Astrocyte (in vitro differentiated cells and primary cell): ENCODE measurements around the gene PDZD2. TPM values are rescaled to one million over a fixed set of nuclear protein-coding genes. Genes with fewer than 3 reads are reported as not detected.

Experiments
- DNase-seq: peaks from one replicate; pipeline ENCODE4 v3.0.0-alpha.2; 2010; ENCODE audit warnings: low read depth
- FAIRE-seq: peaks from 2 replicates; lab custom pipeline; 2011; peaks lifted over from hg19 to GRCh38; lab: Jason Lieb, UNC
- H2AFZ ChIP-seq: 2 replicates; pipeline ENCODE4 v1.6.0; 2012; ENCODE audit warnings: low read depth, low read length, inconsistent platforms
- H3K27ac ChIP-seq: 2 replicates; pipeline ENCODE4 v1.5.1; 2011; ENCODE audit warnings: low read depth, low read length, inconsistent platforms
- H3K27me3 ChIP-seq: 2 replicates; pipeline ENCODE4 v1.6.0; 2011; ENCODE audit warnings: low read length, inconsistent platforms; ENCODE audit not compliant: insufficient read depth
- H3K36me3 ChIP-seq: 2 replicates; pipeline ENCODE4 v1.5.1; 2011; ENCODE audit warnings: low read length, inconsistent platforms; ENCODE audit not compliant: insufficient read depth
- H3K4me1 ChIP-seq: 2 replicates; pipeline ENCODE4 v1.5.1; 2011; ENCODE audit warnings: low read length, inconsistent platforms; ENCODE audit not compliant: insufficient read depth
- H3K4me2 ChIP-seq: 2 replicates; pipeline ENCODE4 v1.6.0; 2012; ENCODE audit warnings: low read length, inconsistent platforms
- H3K4me3 ChIP-seq: 2 replicates; pipeline ENCODE4 v1.5.1; 2011; ENCODE audit warnings: low read depth, mild to moderate bottlenecking, low read length, inconsistent platforms; ENCODE audit not compliant: insufficient read depth
- H3K79me2 ChIP-seq: 2 replicates; pipeline ENCODE4 v1.6.0; 2012; ENCODE audit warnings: mild to moderate bottlenecking, low read length, inconsistent platforms; ENCODE audit not compliant: insufficient read depth
- H3K9ac ChIP-seq: 2 replicates; pipeline ENCODE4 v1.6.0; 2012; ENCODE audit warnings: mild to moderate bottlenecking, low read length, inconsistent platforms
- H3K9me3 ChIP-seq: 2 replicates; pipeline ENCODE4 v1.5.1; 2012; ENCODE audit warnings: low read depth, mild to moderate bottlenecking, low read length, inconsistent platforms; ENCODE audit not compliant: insufficient read depth
- H4K20me1 ChIP-seq: 2 replicates; pipeline ENCODE4 v1.6.0; 2012; ENCODE audit warnings: low read length, inconsistent platforms; ENCODE audit not compliant: insufficient read depth
- H3K27ac Mint-ChIP-seq: one replicate; pipeline ENCODE4 v1.8.0; 2021; ENCODE audit warnings: mild to moderate bottlenecking, mixed read lengths; ENCODE audit not compliant: unreplicated experiment
- H3K27me3 Mint-ChIP-seq: one replicate; pipeline ENCODE4 v1.8.0; 2021; ENCODE audit warnings: low read depth, mixed read lengths; ENCODE audit not compliant: unreplicated experiment
- H3K36me3 Mint-ChIP-seq: one replicate; pipeline ENCODE4 v1.8.0; 2021; ENCODE audit warnings: low read depth, mixed read lengths; ENCODE audit not compliant: unreplicated experiment
- H3K4me1 Mint-ChIP-seq: one replicate; pipeline ENCODE4 v1.8.0; 2021; ENCODE audit warnings: low read depth, mixed read lengths; ENCODE audit not compliant: unreplicated experiment
- H3K4me3 Mint-ChIP-seq: one replicate; pipeline ENCODE4 v1.8.0; 2021; ENCODE audit warnings: mild to moderate bottlenecking, moderate library complexity, mixed read lengths; ENCODE audit not compliant: unreplicated experiment
- H3K9me3 Mint-ChIP-seq: one replicate; pipeline ENCODE4 v1.8.0; 2021; ENCODE audit warnings: mild to moderate bottlenecking, mixed read lengths; ENCODE audit not compliant: unreplicated experiment
- CTCF ChIP-seq: IDR thresholded peaks from 2 replicates; pipeline ENCODE4 v1.5.1; 2011; ENCODE audit warnings: low read depth, mild to moderate bottlenecking, inconsistent platforms, low read length, moderate library complexity; ENCODE audit not compliant: insufficient read depth
- EZH2 ChIP-seq: IDR thresholded peaks from 2 replicates; pipeline ENCODE4 v1.6.1; 2012; ENCODE audit warnings: mild to moderate bottlenecking, low read length, inconsistent platforms; ENCODE audit not compliant: insufficient read depth
- total RNA-seq: library from RNA; stranded (reverse); gene quantifications from 2 replicates; pipeline ENCODE4 v1.2.1, GENCODE V29; 2021

Gene PDZD2
- total RNA-seq, 1 donor from 2014 or later: 10.3 TPM

GRCh38 chr5:31637851-31638250 lies 1.1 kb upstream of the PDZD2 start:
- FAIRE-seq: no peak

GRCh38 chr5:31638345-31638744 lies 586 bp upstream of the PDZD2 start:
- TF ChIP-seq EZH2: no peak
- no peak for TF ChIP-seq CTCF
- H3K4me3 ChIP-seq: peak overlapping the region; percentile 66
- peak overlapping the region; percentile 73 for H3K9ac ChIP-seq
- H3K27me3 ChIP-seq: peaks cover 25% of the 10 kb centered on the region
- H3K4me2 ChIP-seq: peak overlapping the region; percentile 89
- Mint-ChIP-seq H3K27me3 (peaks cover 20% of the 10 kb centered on the region), H3K4me1 (peaks cover 2% of the 10 kb centered on the region), H3K36me3 (no peaks in the 10 kb centered on the region), H3K9me3 (no peaks in the 10 kb centered on the region), H3K27ac (no peak overlapping the region), H3K4me3 (peak overlapping the region; percentile 87)
- H3K27ac ChIP-seq: no peak overlapping the region
- peaks cover 11% of the 10 kb centered on the region for H3K4me1 ChIP-seq
- H4K20me1 ChIP-seq: no peaks in the 10 kb centered on the region
- H3K9me3 ChIP-seq: no peaks in the 10 kb centered on the region
- DNase-seq: no peak
- no peak for FAIRE-seq
- peak overlapping the region; percentile 89 for H2AFZ ChIP-seq
- H3K79me2 ChIP-seq: no peaks in the 10 kb centered on the region
- H3K36me3 ChIP-seq: no peaks in the 10 kb centered on the region

More at GRCh38 chr5:31637851-31638250, 1.1 kb upstream of the PDZD2 start:
- Histone ChIP-seq H3K9ac (no peak overlapping the region), H3K36me3 (no peaks in the 10 kb centered on the region), H3K27me3 (peaks cover 25% of the 10 kb centered on the region), H3K4me1 (peaks cover 11% of the 10 kb centered on the region), H3K79me2 (no peaks in the 10 kb centered on the region), H3K4me2 (no peak overlapping the region), H2AFZ (no peak overlapping the region), H3K4me3 (no peak overlapping the region), H3K9me3 (no peaks in the 10 kb centered on the region), H4K20me1 (no peaks in the 10 kb centered on the region), H3K27ac (no peak overlapping the region)
- Mint-ChIP-seq H3K36me3 (no peaks in the 10 kb centered on the region), H3K4me3 (peak overlapping the region; percentile 24), H3K4me1 (peaks cover 2% of the 10 kb centered on the region), H3K27ac (no peak overlapping the region), H3K9me3 (no peaks in the 10 kb centered on the region), H3K27me3 (peaks cover 20% of the 10 kb centered on the region)
- TF ChIP-seq EZH2 (no peak), CTCF (no peak)
- no peak for DNase-seq

- Histone ChIP-seq H3K79me2 (no peaks in the 10 kb centered on the region), H2AFZ (peak overlapping the region; percentile 89), H3K9ac (peak overlapping the region; percentile 23), H3K27me3 (peaks cover 25% of the 10 kb centered on the region), H4K20me1 (no peaks in the 10 kb centered on the region), H3K4me3 (peak overlapping the region; percentile 66), H3K4me1 (peaks cover 11% of the 10 kb centered on the region), H3K27ac (no peak overlapping the region), H3K4me2 (peak overlapping the region; percentile 89), H3K9me3 (no peaks in the 10 kb centered on the region), H3K36me3 (no peaks in the 10 kb centered on the region)
- FAIRE-seq (no peak), DNase-seq (no peak)
- Mint-ChIP-seq H3K9me3 (no peaks in the 10 kb centered on the region), H3K27me3 (peaks cover 21% of the 10 kb centered on the region), H3K27ac (no peak overlapping the region), H3K4me3 (peak overlapping the region; percentile 67), H3K4me1 (peaks cover 2% of the 10 kb centered on the region), H3K36me3 (no peaks in the 10 kb centered on the region)
- TF ChIP-seq EZH2: peak; percentile 68
- TF ChIP-seq CTCF: no peak
Observed at GRCh38 chr5:31639481-31640411, 815 bp downstream of the PDZD2 start.
